H1 (cell line): Measurements from ENCODE around the gene ATP6V0A1. TPM values are rescaled to one million over a fixed set of nuclear protein-coding genes. Genes with fewer than 3 reads are reported as not detected.

Source experiments
- CTCF ChIA-PET: fragments of 300-600 bp; sonication (Branson Sonifier 250); formaldehyde crosslinking; loops from one replicate; lab custom pipeline; 2021; ENCODE audit not compliant: partially characterized antibody; lab: Charles Lee
- POLR2A ChIA-PET: fragments of 300-600 bp; sonication (Branson Sonifier 250); formaldehyde crosslinking; loops from one replicate; lab custom pipeline; 2021; ENCODE audit warnings: inconsistent platforms; ENCODE audit not compliant: partially characterized antibody; lab: Charles Lee
- DNase-seq, 2 experiments: peaks; one replicate each; pipeline versions ENCODE4 v3.0.0 to v3.0.0-alpha.2; 2010 to 2022; ENCODE audit warnings: low spot score in 2 of 2, low read depth in 1 of 2, mixed read lengths in 1 of 2
- FAIRE-seq: peaks from 2 replicates; lab custom pipeline; 2011; peaks lifted over from hg19 to GRCh38; lab: Jason Lieb, UNC
- H2AFZ ChIP-seq: 2 replicates; pipeline ENCODE4 v1.8.1; 2012; ENCODE audit warnings: low read length, inconsistent platforms
- H2AK5ac ChIP-seq: 2 replicates; pipeline ENCODE4 v1.6.1; 2013; ENCODE audit warnings: low read depth, low read length
- H2BK120ac ChIP-seq: replicated peaks from 2 replicates; pipeline ENCODE3; 2013; ENCODE audit warnings: low read depth, low read length, inconsistent platforms
- H2BK12ac ChIP-seq: 2 replicates; pipeline ENCODE4 v1.6.1; 2013; ENCODE audit warnings: low read depth, low read length
- H2BK15ac ChIP-seq: 2 replicates; pipeline ENCODE4 v1.6.1; 2013; ENCODE audit warnings: low read length
- H2BK20ac ChIP-seq: 2 replicates; pipeline ENCODE4 v1.6.1; 2013; ENCODE audit warnings: low read length
- H2BK5ac ChIP-seq: 2 replicates; pipeline ENCODE4 v1.6.1; 2013; ENCODE audit warnings: low read depth, low read length
- H3K14ac ChIP-seq: 2 replicates; pipeline ENCODE4 v1.6.1; 2013; ENCODE audit warnings: inconsistent platforms; ENCODE audit not compliant: insufficient read length
- H3K18ac ChIP-seq: 2 replicates; pipeline ENCODE4 v1.6.1; 2013; ENCODE audit warnings: low read length; ENCODE audit errors: extremely low read depth
- H3K23ac ChIP-seq: 2 replicates; pipeline ENCODE4 v1.6.1; 2013; ENCODE audit warnings: inconsistent platforms; ENCODE audit not compliant: insufficient read length
- H3K23me2 ChIP-seq: 2 replicates; pipeline ENCODE4 v1.6.1; 2013; ENCODE audit warnings: low read depth, low read length
- H3K27ac ChIP-seq: 2 replicates; pipeline ENCODE4 v1.6.1; 2011; ENCODE audit warnings: low read depth, low read length, inconsistent platforms
- H3K27me3 ChIP-seq, 4 experiments: replicated peaks in 1 of 4; 1 replicate in 1 of 4; 2 replicates in 3 of 4; pipeline versions ENCODE4 v1.6.1 to v1.8.1; 2011 to 2013; ENCODE audit warnings: low read length in 3 of 4, mild to moderate bottlenecking in 3 of 4, inconsistent platforms in 2 of 4, mixed read lengths in 2 of 4, moderate library complexity in 1 of 4; ENCODE audit not compliant: control insufficient read depth in 3 of 4, insufficient read depth in 3 of 4; ENCODE audit errors: extremely low read depth in 1 of 4
- H3K36me3 ChIP-seq, 4 experiments: 2 replicates each; pipeline versions ENCODE4 v1.6.1 to v1.8.1; 2011 to 2013; ENCODE audit warnings: mild to moderate bottlenecking in 4 of 4, low read length in 3 of 4, moderate library complexity in 2 of 4, control low read depth in 1 of 4, inconsistent platforms in 1 of 4; ENCODE audit not compliant: insufficient read depth in 4 of 4, control insufficient read depth in 2 of 4
- H3K4ac ChIP-seq: replicated peaks from 2 replicates; pipeline ENCODE3; 2013; ENCODE audit warnings: low read length, low read depth, mixed read lengths, inconsistent platforms; ENCODE audit not compliant: insufficient read length
- H3K4me1 ChIP-seq, 4 experiments: replicated peaks in 1 of 4; 1 replicate in 1 of 4; 2 replicates in 3 of 4; pipeline versions ENCODE4 v1.6.1 to v1.8.1; 2011 to 2013; ENCODE audit warnings: low read length in 3 of 4, inconsistent platforms in 2 of 4, mixed read lengths in 1 of 4; ENCODE audit not compliant: insufficient read depth in 4 of 4, control insufficient read depth in 3 of 4
- H3K4me2 ChIP-seq, 2 experiments: 2 replicates each; pipeline versions ENCODE4 v1.6.1 to v1.8.1; 2011 to 2013; ENCODE audit warnings: low read depth in 2 of 2, low read length in 2 of 2, control low read depth in 1 of 2, inconsistent platforms in 1 of 2, mild to moderate bottlenecking in 1 of 2; ENCODE audit not compliant: insufficient read depth in 1 of 2
- H3K4me3 ChIP-seq, 4 experiments: fragments of 200-600, 300-600 bp in 1 of 4; sonication (generic), shearing (Covaris generic), sonication (Bioruptor Twin) in 1 of 4; 2 replicates each; pipeline versions ENCODE4 v1.5.1 to v1.8.1; 2011 to 2016; ENCODE audit warnings: low read length in 4 of 4, low read depth in 3 of 4, control low read depth in 2 of 4, inconsistent platforms in 2 of 4, mild to moderate bottlenecking in 2 of 4, mixed read lengths in 1 of 4, moderate library complexity in 1 of 4; ENCODE audit not compliant: insufficient read depth in 2 of 4; ENCODE audit errors: extremely low read depth in 1 of 4
- H3K56ac ChIP-seq: replicated peaks from 2 replicates; pipeline ENCODE3; 2013; ENCODE audit warnings: low read depth, mild to moderate bottlenecking, mixed read lengths, low read length, inconsistent platforms; ENCODE audit not compliant: insufficient read length
- H3K79me1 ChIP-seq: 2 replicates; pipeline ENCODE4 v1.6.1; 2013; ENCODE audit warnings: low read depth, low read length, control low read depth
- H3K79me2 ChIP-seq, 2 experiments: 2 replicates each; pipeline versions ENCODE4 v1.6.1 to v1.8.1; 2012 to 2013; ENCODE audit warnings: low read length in 2 of 2, mild to moderate bottlenecking in 2 of 2, inconsistent platforms in 1 of 2; ENCODE audit not compliant: insufficient read depth in 2 of 2, control insufficient read depth in 1 of 2
- H3K9ac ChIP-seq, 4 experiments: replicated peaks in 1 of 4; 1 replicate in 1 of 4; 2 replicates in 3 of 4; pipeline versions ENCODE4 v1.6.1 to v1.8.1; 2011 to 2013; ENCODE audit warnings: low read depth in 3 of 4, low read length in 3 of 4, control low read depth in 2 of 4, mild to moderate bottlenecking in 2 of 4, moderate library complexity in 2 of 4, inconsistent platforms in 1 of 4; ENCODE audit errors: extremely low read depth in 1 of 4
- H3K9me3 ChIP-seq, 2 experiments: 2 replicates each; pipeline versions ENCODE4 v1.6.1 to v1.8.1; 2012 to 2013; ENCODE audit warnings: mild to moderate bottlenecking in 2 of 2, moderate library complexity in 2 of 2, control low read depth in 1 of 2, inconsistent platforms in 1 of 2, low read depth in 1 of 2, low read length in 1 of 2, mixed read lengths in 1 of 2; ENCODE audit not compliant: insufficient read depth in 2 of 2
- H4K20me1 ChIP-seq, 2 experiments: replicated peaks in 1 of 2; 2 replicates each; pipeline versions ENCODE3 to v1.8.1; 2011 to 2013; ENCODE audit warnings: inconsistent platforms in 2 of 2, low read length in 2 of 2, mild to moderate bottlenecking in 1 of 2; ENCODE audit not compliant: insufficient read depth in 2 of 2, control insufficient read depth in 1 of 2
- H4K5ac ChIP-seq: 2 replicates; pipeline ENCODE4 v1.6.1; 2013; ENCODE audit warnings: low read length, low read depth, mixed read lengths, inconsistent platforms; ENCODE audit not compliant: insufficient read length
- H4K8ac ChIP-seq: 2 replicates; pipeline ENCODE4 v1.8.0; 2013; ENCODE audit warnings: mild to moderate bottlenecking, moderate library complexity, low read length, inconsistent platforms; ENCODE audit not compliant: insufficient read depth; ENCODE audit errors: extremely low read depth
- H4K91ac ChIP-seq: replicated peaks from 2 replicates; pipeline ENCODE3; 2013; ENCODE audit warnings: low read length, mixed read lengths, inconsistent platforms; ENCODE audit not compliant: insufficient read length
- ASH2L ChIP-seq: fragments of 200-600, 300-600 bp; sonication (generic); IDR thresholded peaks from one replicate; pipeline ENCODE4 v1.7.1; 2017; ENCODE audit warnings: low read length
- ATF3 ChIP-seq: IDR thresholded peaks from 2 replicates; pipeline ENCODE4 v1.6.1; 2011; ENCODE audit warnings: low read depth, mild to moderate bottlenecking, low read length; ENCODE audit not compliant: insufficient read depth
- BACH1 ChIP-seq: IDR thresholded peaks from 2 replicates; pipeline ENCODE4 v1.6.1; 2012; ENCODE audit warnings: low read length, improper control_type of control experiment
- CBX5 ChIP-seq: fragments of 300-800, 300-1000 bp; sonication (generic); IDR thresholded peaks from 2 replicates; pipeline ENCODE4 v1.7.1; 2016; ENCODE audit warnings: antibody characterized with exemption, low read length, low read depth
- CBX8 ChIP-seq: fragments of 300-800, 300-1000 bp; sonication (generic); IDR thresholded peaks from 2 replicates; pipeline ENCODE4 v1.7.1; 2016; ENCODE audit warnings: low read depth, low read length, borderline replicate concordance
- CHD1 ChIP-seq: IDR thresholded peaks from 2 replicates; pipeline ENCODE4 v1.6.1; 2012; ENCODE audit warnings: low read depth, low read length, improper control_type of control experiment
- CTBP2 ChIP-seq: IDR thresholded peaks from 2 replicates; pipeline ENCODE4 v1.7.0; 2011; ENCODE audit warnings: borderline replicate concordance, mild to moderate bottlenecking, moderate library complexity, mixed read lengths, low read length; ENCODE audit not compliant: insufficient read depth, insufficient read length
- PHF8 ChIP-seq: fragments of 200-600 bp; sonication (generic); conservative IDR thresholded peaks from 2 replicates; pipeline ENCODE4 v1.7.1; 2012; ENCODE audit warnings: low read depth, mild to moderate bottlenecking, inconsistent platforms, low read length, moderate library complexity
- POU5F1 ChIP-seq: IDR thresholded peaks from 2 replicates; pipeline ENCODE4 v1.6.1; 2011; ENCODE audit warnings: low read depth, mild to moderate bottlenecking, low read length, moderate library complexity
- RXRA ChIP-seq: IDR thresholded peaks from 2 replicates; pipeline ENCODE4 v1.6.1; 2011; ENCODE audit warnings: low read depth, mild to moderate bottlenecking, low read length, moderate library complexity; ENCODE audit not compliant: insufficient read depth
- SIN3A ChIP-seq, 2 experiments: IDR thresholded peaks in 1 of 2; conservative IDR thresholded peaks in 1 of 2; 2 replicates each; pipeline ENCODE4 v1.6.1; 2011 to 2012; ENCODE audit warnings: low read length in 2 of 2, improper control_type of control experiment in 1 of 2, low read depth in 1 of 2, mild to moderate bottlenecking in 1 of 2
- SIX5 ChIP-seq: IDR thresholded peaks from 2 replicates; pipeline ENCODE4 v1.6.1; 2011; ENCODE audit warnings: mild to moderate bottlenecking, low read depth, low read length
- SP4 ChIP-seq: IDR thresholded peaks from 2 replicates; pipeline ENCODE4 v1.6.1; 2012; ENCODE audit warnings: low read length, inconsistent platforms
- WGBS, 2 experiments: shearing (Covaris generic) in 1 of 2; methylation state at CpG; one replicate each; pipeline versions ENCODE4 v1.1.6 to v1.1.7; 2013 to 2015; ENCODE audit warnings: low lambda C conversion rate in 2 of 2, mixed read lengths in 2 of 2, inconsistent platforms in 1 of 2, low coverage in 1 of 2, missing lambda C conversion rate in 1 of 2; ENCODE audit not compliant: insufficient replicate concordance in 2 of 2, insufficient coverage in 1 of 2, insufficient read length in 1 of 2; ENCODE audit errors: extremely low coverage in 1 of 2, missing lambda C conversion rate in 1 of 2; 5-methylcytosine and 5-hydroxymethylcytosine counted together
- polyA plus RNA-seq, 7 experiments: library from polyadenylated mRNA; depleted of rRNA in 3 of 7; stranded (reverse) in 5 of 7; unstranded in 2 of 7; fragments of >200 nt in 5 of 7; fragments of 200-250 nt in 2 of 7; gene quantifications; 1 replicate in 5 of 7; 2 replicates in 1 of 7; 4 replicates in 1 of 7; pipeline versions ENCODE4 v1.2.1 to v1.2.3, GENCODE V29; 2011 to 2013; ENCODE audit warnings: missing spikeins in 2 of 7, mixed read lengths in 2 of 7
- total RNA-seq: library from RNA; stranded (reverse); fragmentation: NEBNext Ultra II Directional; extraction: Animal tissue kit (Norgen Biotek cat#: 25700); gene quantifications from 2 replicates; pipeline ENCODE4 v1.2.1, GENCODE V29; 2021

Gene ATP6V0A1
- total and polyA plus RNA-seq, 2 of the 8 experiments (the other 6 are each of a cell fraction or from before 2014, with no cell fraction given) = 55.3 to 63.4 TPM

- peaks cover 0 to 14% (median 7%) of the 10 kb centered on the region in 4 experiments; a peak in 6 of 7 replicates for H3K4me1 ChIP-seq
- no peak overlapping the region for H2AK5ac ChIP-seq
- H4K91ac ChIP-seq = no peak overlapping the region
- H3K27me3 ChIP-seq = no peaks in the 10 kb centered on the region; a peak in 1 of 7 replicates
- H3K9me3 ChIP-seq = no peaks in the 10 kb centered on the region
- peaks cover 9 to 17% of the 10 kb centered on the region in 2 experiments; a peak in 3 of 4 replicates for H3K79me2 ChIP-seq
- H3K4ac ChIP-seq = no peak overlapping the region
- no peak overlapping the region for H4K8ac ChIP-seq
- peaks cover 0 to 1% of the 10 kb centered on the region in 2 experiments for H4K20me1 ChIP-seq
- no peak overlapping the region for H3K14ac ChIP-seq
- POLR2A ChIA-PET = interaction anchor here (1.0 to 1.2 kb wide), 3 partner anchors 11 to 120 kb away, joined by 3 to 4 read pairs (median 4); no protein-coding TSS in a partner anchor
- no peak overlapping the region for H3K56ac ChIP-seq
- H3K9ac ChIP-seq = no peak overlapping the region
- H3K4me2 ChIP-seq = no peak overlapping the region
- H2BK120ac ChIP-seq = no peak overlapping the region
- no peak overlapping the region for H3K27ac ChIP-seq
- H3K36me3 ChIP-seq = no peaks in the 10 kb centered on the region; a peak in 1 of 8 replicates
- no peak overlapping the region for H2BK12ac ChIP-seq
- no peak overlapping the region for H2BK15ac ChIP-seq
- no peak for TF ChIP-seq BACH1
- TF ChIP-seq CBX5 = no peak
- no peak for TF ChIP-seq CBX8
- no peak for TF ChIP-seq SP4
- TF ChIP-seq RXRA = no peak
- no peak for TF ChIP-seq SIN3A (conservative IDR thresholded peaks at IDR 0.05 in 1 of 2, IDR thresholded peaks at IDR 0.05 in 1 of 2; ENCODE audit: low read depth in 1 of 2, low read length in 2 of 2)
- no peak for TF ChIP-seq SIX5
- TF ChIP-seq ATF3 = no peak
- no peak for TF ChIP-seq CHD1
- TF ChIP-seq CTBP2 = no peak
- TF ChIP-seq PHF8 = no peak
- no peak for TF ChIP-seq ASH2L
- no peak for TF ChIP-seq POU5F1
- H3K79me1 ChIP-seq = peaks cover 14% of the 10 kb centered on the region
- H2AFZ ChIP-seq = no peak overlapping the region
- no peak overlapping the region for H3K23ac ChIP-seq
- DNase-seq (no peak), FAIRE-seq (no peak)
- H3K4me3 ChIP-seq = no peak overlapping the region
- H2BK5ac ChIP-seq = no peak overlapping the region
- H3K18ac ChIP-seq = no peak overlapping the region
- peaks cover 10% of the 10 kb centered on the region for H3K23me2 ChIP-seq
- CTCF ChIA-PET = interaction anchor here (0.7 to 1.2 kb wide), 3 partner anchors 8 to 486 kb away, joined by 3 to 5 read pairs (median 3); no protein-coding TSS in a partner anchor
- WGBS, 2 experiments = 97% methylated on average over 6 of the region's 6 CpGs; no CpG with 5 or more reads in 1 of the 2 experiments
- no peak overlapping the region for H4K5ac ChIP-seq
- H2BK20ac ChIP-seq = no peak overlapping the region
Measured at GRCh38 chr17:42559075-42559474, 100.4 kb downstream of the ATP6V0A1 start.
